Stimulated activated CD8-positive, alpha-beta memory T cell treated with anti-CD3 and anti-CD28 coated beads, Interleukin-12 subunit alpha, Interleukin-12 subunit beta, amount 100 ng/mL, for 1 hour (primary cell): Measurements from ENCODE around the gene CD320.
A peak's percentile ranks its signal among the peaks of the same experiment; 100 is the strongest.

Experiments
- DNase-seq: peaks from one replicate; pipeline ENCODE4 v3.0.0-alpha.2; 2020; ENCODE audit warnings: low read depth

The CD320 gene

GRCh38 chr19:8254286-8255001, 53.7 kb downstream of the CD320 start:
- no peak for DNase-seq

- no peak for DNase-seq
Observed at GRCh38 chr19:8253678-8254077, 54.5 kb downstream of the CD320 start.

DNA sequence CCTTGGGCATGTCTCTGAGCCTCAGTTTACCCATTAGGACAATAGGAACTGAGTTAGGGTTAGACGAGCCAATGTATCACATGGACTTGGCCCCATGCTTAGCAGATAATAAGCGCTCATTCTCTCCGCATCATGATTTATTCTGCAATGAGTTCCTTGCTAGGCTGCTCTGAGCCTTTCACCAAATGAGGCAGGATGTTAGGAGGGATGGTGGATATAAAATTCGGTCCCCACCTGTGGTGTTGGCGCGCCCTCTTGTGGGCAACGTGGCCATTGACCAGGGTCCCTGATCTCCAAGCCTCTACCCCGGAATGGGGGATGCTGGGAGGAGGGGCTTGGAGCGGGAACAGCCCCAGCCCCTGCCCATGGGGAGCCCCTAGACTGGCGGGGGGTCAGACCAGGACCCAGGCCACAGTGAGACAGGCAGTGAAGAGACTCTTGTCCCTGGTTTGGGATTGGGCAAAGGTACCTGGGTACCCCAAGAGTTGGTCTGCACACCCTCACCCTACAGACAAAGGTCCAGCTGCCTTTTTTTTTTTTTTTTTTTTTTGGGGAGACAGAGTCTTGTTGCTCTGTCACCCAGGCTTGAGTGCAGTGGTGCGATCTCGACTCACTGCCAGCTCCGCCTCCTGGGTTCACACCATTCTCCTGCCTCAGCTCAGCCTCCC, 55.1 kb downstream of the CD320 start:
- peak; percentile 74 for DNase-seq
